HCT116 (cell line): Measurements from ENCODE around the gene CEP97. TPM values are rescaled to one million over a fixed set of nuclear protein-coding genes. Genes with fewer than 3 reads are reported as not detected.

ENCODE experiments used
- ATAC-seq: fragments of 200-7000 bp; cut with Tn5 transposase; 2 replicates; pipeline ENCODE4 v1.9.1; 2020; ENCODE audit warnings: mild to moderate bottlenecking, moderate library complexity
- BruUV-seq: library from RNA; stranded (reverse); fragments of 400-500 nt; replicated peaks from 2 replicates; lab custom pipeline; 2021; lab: Mats Ljungman, UMichigan
- CTCF ChIA-PET: fragments of 300-600 bp; sonication (Branson Sonifier 250); formaldehyde crosslinking; loops from one replicate; lab custom pipeline; 2021; ENCODE audit warnings: antibody characterized with exemption; lab: Charles Lee
- POLR2A ChIA-PET: fragments of 300-600, 350-600 bp; sonication (Branson Sonifier 250); formaldehyde crosslinking; loops from one replicate; lab custom pipeline; 2021; ENCODE audit warnings: antibody characterized with exemption; lab: Charles Lee
- RAD21 ChIA-PET, 2 experiments: fragments of 300-600 bp; sonication (Branson Sonifier 250); formaldehyde crosslinking; loops; one replicate each; lab custom pipeline; 2023; ENCODE audit warnings: low total read pairs in 2 of 2; ENCODE audit not compliant: uncharacterized antibody in 2 of 2, unreplicated experiment in 2 of 2, low non-redundant PET in 1 of 2; lab: Charles Lee
- DNase-seq: peaks from one replicate; pipeline ENCODE4 v3.0.0-alpha.2; 2010; ENCODE audit warnings: low read depth, low spot score
- H2AFZ ChIP-seq: fragments of 200-600 bp; shearing (Covaris generic), sonication (generic); 2 replicates; pipeline ENCODE4 v1.6.1; 2017; ENCODE audit warnings: low read depth, mixed run types, mixed read lengths, antibody characterized with exemption, low read length; ENCODE audit not compliant: poor library complexity, severe bottlenecking
- H3K27ac ChIP-seq: 2 replicates; pipeline ENCODE4 v1.5.1; 2012; ENCODE audit warnings: low read depth, low read length
- H3K27me3 ChIP-seq: fragments of 200-600 bp; sonication (generic); 2 replicates; pipeline ENCODE4 v1.6.1; 2016; ENCODE audit warnings: mixed run types, low read length, mixed read lengths; ENCODE audit not compliant: insufficient read depth
- H3K36me3 ChIP-seq, 2 experiments: fragments of 200-500 bp in 1 of 2; fragments of 200-600 bp in 1 of 2; sonication (Bioruptor generic) in 1 of 2; sonication (generic) in 1 of 2; 2 replicates each; pipeline versions ENCODE4 v1.5.1 to v1.6.1; 2014 to 2016; ENCODE audit warnings: low read length in 2 of 2, inconsistent platforms in 1 of 2, mixed read lengths in 1 of 2, mixed run types in 1 of 2; ENCODE audit not compliant: insufficient read depth in 2 of 2, control insufficient read depth in 1 of 2
- H3K4me1 ChIP-seq, 2 experiments: fragments of 200-600 bp in 1 of 2; sonication (generic) in 1 of 2; 2 replicates each; pipeline versions ENCODE4 v1.5.1 to v1.6.1; 2012 to 2017; ENCODE audit warnings: low read length in 2 of 2, inconsistent platforms in 1 of 2, mild to moderate bottlenecking in 1 of 2, mixed read lengths in 1 of 2, mixed run types in 1 of 2, moderate library complexity in 1 of 2; ENCODE audit not compliant: insufficient read depth in 2 of 2, control insufficient read depth in 1 of 2
- H3K4me2 ChIP-seq: fragments of 200-600 bp; sonication (generic); 2 replicates; pipeline ENCODE4 v1.6.1; 2017; ENCODE audit warnings: mixed run types, low read length, mixed read lengths
- H3K4me3 ChIP-seq, 2 experiments: fragments of 200-600 bp in 1 of 2; sonication (generic) in 1 of 2; replicated peaks in 1 of 2; 2 replicates each; pipeline ENCODE4 v1.5.1; 2011 to 2016; ENCODE audit warnings: low read length in 2 of 2, control low read depth in 1 of 2, low read depth in 1 of 2, mild to moderate bottlenecking in 1 of 2, mixed read lengths in 1 of 2, mixed run types in 1 of 2
- H3K79me2 ChIP-seq: fragments of 200-600 bp; sonication (generic); 2 replicates; pipeline ENCODE4 v1.6.1; 2017; ENCODE audit warnings: mild to moderate bottlenecking, mixed run types, low read length, moderate library complexity, mixed read lengths; ENCODE audit not compliant: insufficient read depth
- H3K9ac ChIP-seq: fragments of 200-600 bp; sonication (generic); 2 replicates; pipeline ENCODE4 v1.6.1; 2016; ENCODE audit warnings: low read length, mixed read lengths
- H3K9me2 ChIP-seq: fragments of 200-600 bp; sonication (generic), shearing (Covaris generic); 2 replicates; pipeline ENCODE4 v1.6.1; 2017; ENCODE audit warnings: mixed run types, mild to moderate bottlenecking, moderate library complexity; ENCODE audit not compliant: insufficient read depth
- H3K9me3 ChIP-seq, 2 experiments: fragments of 200-500 bp in 1 of 2; fragments of 200-600 bp in 1 of 2; sonication (Bioruptor generic) in 1 of 2; sonication (generic) in 1 of 2; 2 replicates each; pipeline ENCODE4 v1.6.1; 2014 to 2017; ENCODE audit warnings: low read length in 2 of 2, mixed read lengths in 2 of 2, inconsistent platforms in 1 of 2, low read depth in 1 of 2, mild to moderate bottlenecking in 1 of 2, mixed run types in 1 of 2, moderate library complexity in 1 of 2; ENCODE audit not compliant: control insufficient read depth in 1 of 2, insufficient read depth in 1 of 2
- H4K20me1 ChIP-seq: fragments of 200-600 bp; sonication (generic), shearing (Covaris generic); 2 replicates; pipeline ENCODE4 v1.6.1; 2017; ENCODE audit warnings: mixed run types, mild to moderate bottlenecking, moderate library complexity; ENCODE audit not compliant: insufficient read depth
- ATF3 ChIP-seq: IDR thresholded peaks from 2 replicates; pipeline ENCODE4 v1.6.1; 2012
- CEBPB ChIP-seq: IDR thresholded peaks from 2 replicates; pipeline ENCODE4 v1.6.1; 2012; ENCODE audit warnings: low read depth
- EZH2phosphoT487 ChIP-seq: fragments of 200-600 bp; IDR thresholded peaks from 2 replicates; pipeline ENCODE4 v1.6.1; 2018; ENCODE audit warnings: antibody characterized with exemption, borderline replicate concordance
- FOSL1 ChIP-seq: IDR thresholded peaks from 2 replicates; pipeline ENCODE4 v1.6.1; 2012; ENCODE audit warnings: low read depth
- JUND ChIP-seq: IDR thresholded peaks from 2 replicates; pipeline ENCODE4 v1.6.1; 2012
- MAX ChIP-seq: IDR thresholded peaks from 2 replicates; pipeline ENCODE4 v1.6.1; 2012
- POLR2A ChIP-seq: IDR thresholded peaks from 2 replicates; pipeline ENCODE4 v1.7.0; 2011; ENCODE audit warnings: borderline replicate concordance; ENCODE audit not compliant: insufficient read depth, insufficient read length; ENCODE audit errors: extremely low read depth
- RAD21 ChIP-seq: IDR thresholded peaks from 2 replicates; pipeline ENCODE4 v1.6.1; 2012; ENCODE audit warnings: low read depth, mild to moderate bottlenecking
- REST ChIP-seq: IDR thresholded peaks from 2 replicates; pipeline ENCODE4 v1.6.1; 2012; ENCODE audit warnings: low read depth
- SIN3A ChIP-seq: IDR thresholded peaks from 2 replicates; pipeline ENCODE4 v1.6.1; 2012; ENCODE audit warnings: low read depth
- SP1 ChIP-seq: IDR thresholded peaks from 2 replicates; pipeline ENCODE4 v1.6.1; 2012; ENCODE audit warnings: low read depth
- TCF7L2 ChIP-seq: IDR thresholded peaks from 2 replicates; pipeline ENCODE4 v1.7.0; 2011; ENCODE audit warnings: borderline replicate concordance, inconsistent platforms; ENCODE audit not compliant: insufficient read depth, insufficient read length; ENCODE audit errors: extremely low read depth
- YY1 ChIP-seq: IDR thresholded peaks from 2 replicates; pipeline ENCODE4 v1.6.1; 2011; ENCODE audit warnings: low read length, low read depth, moderate library complexity, mild to moderate bottlenecking; ENCODE audit not compliant: insufficient replicate concordance; ENCODE audit errors: extremely low read depth
- ZBTB33 ChIP-seq: IDR thresholded peaks from 2 replicates; pipeline ENCODE4 v1.6.1; 2011; ENCODE audit warnings: mild to moderate bottlenecking, low read length, moderate library complexity; ENCODE audit not compliant: insufficient replicate concordance; ENCODE audit errors: extremely low read depth
- ZFX ChIP-seq: fragments of 450-650 bp; IDR thresholded peaks from 2 replicates; pipeline ENCODE4 v1.6.1; 2017
- intact Hi-C: fragments of 100-400 bp; cut with micrococcal nuclease; formaldehyde crosslinking; loops from 2 replicates; pipeline ENCODE4 v1.10.0; 2022
- total RNA-seq: library from RNA; stranded (reverse); gene quantifications from one replicate; pipeline ENCODE4 v1.2.1, GENCODE V29; 2021; ENCODE audit not compliant: unreplicated experiment

The CEP97 gene
- total RNA-seq, 1 experiment from 2014 or later = 15.7 TPM

GRCh38 chr3:101791778-101792177 is 67.4 kb downstream of the CEP97 start:
- H3K4me3 ChIP-seq = no peak overlapping the region
- RAD21 ChIA-PET = no interaction called here
- ATAC-seq (no peak), DNase-seq (no peak)
- no peak overlapping the region for H3K4me2 ChIP-seq
- TF ChIP-seq REST = no peak
- TF ChIP-seq TCF7L2 = no peak
- no peak for TF ChIP-seq ZFX
- TF ChIP-seq YY1 = no peak
- TF ChIP-seq POLR2A = no peak
- TF ChIP-seq MAX = no peak
- TF ChIP-seq FOSL1 = no peak
- TF ChIP-seq RAD21 = no peak
- no peak for TF ChIP-seq ATF3
- no peak for TF ChIP-seq JUND
- no peak for TF ChIP-seq SP1
- TF ChIP-seq CEBPB = no peak
- no peak for TF ChIP-seq SIN3A
- no peak for TF ChIP-seq ZBTB33
- no peak for TF ChIP-seq EZH2phosphoT487
- BruUV-seq = no TSS peak
- POLR2A ChIA-PET = no interaction called here
- H3K79me2 ChIP-seq = no peaks in the 10 kb centered on the region
- no peaks in the 10 kb centered on the region for H3K4me1 ChIP-seq
- H4K20me1 ChIP-seq = no peaks in the 10 kb centered on the region
- no peaks in the 10 kb centered on the region for H3K9me3 ChIP-seq
- no peak overlapping the region for H3K9ac ChIP-seq
- intact Hi-C loops = no loop called here
- H3K27ac ChIP-seq = no peak overlapping the region
- CTCF ChIA-PET = interaction anchor here (1.3 kb wide), 1 partner anchor 11 kb away, joined by 4 read pairs; no protein-coding TSS in a partner anchor
- H3K9me2 ChIP-seq = no peaks in the 10 kb centered on the region
- no peaks in the 10 kb centered on the region for H3K36me3 ChIP-seq
- H2AFZ ChIP-seq = no peak overlapping the region
- no peaks in the 10 kb centered on the region for H3K27me3 ChIP-seq
